Measurements from ENCODE around the gene PLPP3.

PLPP3 gene

DNA sequence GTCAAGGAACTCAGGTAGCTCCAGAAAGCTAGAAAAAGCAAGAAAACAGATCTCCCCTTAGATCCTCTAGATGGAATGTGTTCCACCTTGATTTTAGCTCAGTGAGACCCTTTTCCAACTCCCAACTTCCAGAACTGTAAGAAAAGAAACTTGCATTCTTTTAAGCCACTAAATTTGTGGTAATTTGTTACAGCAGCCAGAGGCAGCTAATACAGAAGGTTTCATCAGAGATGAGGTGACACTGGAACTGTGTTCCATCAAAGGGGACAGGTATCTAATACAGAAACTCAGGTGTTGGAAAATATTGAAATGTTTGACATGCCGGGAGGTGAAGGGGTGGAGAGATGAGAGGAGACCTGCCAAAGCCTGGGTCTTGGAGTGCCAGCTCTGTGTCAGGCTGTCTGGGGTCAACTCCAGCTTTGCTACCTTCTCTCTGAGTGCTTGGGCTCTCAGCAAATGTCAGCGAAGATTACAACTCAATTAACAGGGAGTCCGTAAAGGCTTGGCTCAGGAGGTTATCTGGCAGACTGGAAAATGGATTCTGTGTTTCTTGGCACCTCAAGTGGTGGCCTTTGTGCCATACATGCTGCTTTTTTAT is 71.3 kb downstream of the PLPP3 start:
- Histone ChIP-seq H3K27me3 (ENCODE audit: insufficient read depth, low read length) (no peaks in the 10 kb centered on the region), H3K4me3 (ENCODE audit: low read length) (no peak overlapping the region), H3K9me3 (ENCODE audit: low read length) (no peaks in the 10 kb centered on the region), H3K4me1 (ENCODE audit: insufficient read depth, low read length) (peaks cover 32% of the 10 kb centered on the region), H2AFZ (ENCODE audit: low read depth, low read length) (no peak overlapping the region), H3K36me3 (ENCODE audit: insufficient read depth, low read length) (peaks cover 92% of the 10 kb centered on the region)

- Histone ChIP-seq H3K9me3 (ENCODE audit: low read length) (no peaks in the 10 kb centered on the region), H3K4me1 (ENCODE audit: insufficient read depth, low read length) (peaks cover 32% of the 10 kb centered on the region), H3K27me3 (ENCODE audit: insufficient read depth, low read length) (no peaks in the 10 kb centered on the region), H3K4me3 (ENCODE audit: low read length) (no peak overlapping the region), H2AFZ (ENCODE audit: low read depth, low read length) (no peak overlapping the region), H3K36me3 (ENCODE audit: insufficient read depth, low read length) (peaks cover 94% of the 10 kb centered on the region)
These were observed 72.3 kb downstream of the PLPP3 start for GRCh38 chr1:56506951-56507491.

- Histone ChIP-seq H3K4me3 (ENCODE audit: low read length) (no peak overlapping the region), H3K36me3 (ENCODE audit: insufficient read depth, low read length) (peaks cover 94% of the 10 kb centered on the region), H2AFZ (ENCODE audit: low read depth, low read length) (no peak overlapping the region), H3K27me3 (ENCODE audit: insufficient read depth, low read length) (no peaks in the 10 kb centered on the region), H3K9me3 (ENCODE audit: low read length) (no peaks in the 10 kb centered on the region), H3K4me1 (ENCODE audit: insufficient read depth, low read length) (peaks cover 23% of the 10 kb centered on the region)
These were observed 73.3 kb downstream of the PLPP3 start for GRCh38 chr1:56505792-56506743.

- Histone ChIP-seq H3K4me1 (ENCODE audit: insufficient read depth, low read length) (peaks cover 9% of the 10 kb centered on the region), H3K36me3 (ENCODE audit: insufficient read depth, low read length) (peaks cover 84% of the 10 kb centered on the region), H3K4me3 (ENCODE audit: low read length) (no peak overlapping the region), H3K27me3 (ENCODE audit: insufficient read depth, low read length) (no peaks in the 10 kb centered on the region), H2AFZ (ENCODE audit: low read depth, low read length) (no peak overlapping the region), H3K9me3 (ENCODE audit: low read length) (no peaks in the 10 kb centered on the region)
These were observed 76.6 kb downstream of the PLPP3 start for GRCh38 chr1:56502700-56503245.

GRCh38 chr1:56501888-56502287 is 77.5 kb downstream of the PLPP3 start:
- Histone ChIP-seq H3K36me3 (ENCODE audit: insufficient read depth, low read length) (peaks cover 84% of the 10 kb centered on the region), H3K4me1 (ENCODE audit: insufficient read depth, low read length) (peaks cover 9% of the 10 kb centered on the region), H3K9me3 (ENCODE audit: low read length) (no peaks in the 10 kb centered on the region), H2AFZ (ENCODE audit: low read depth, low read length) (no peak overlapping the region), H3K27me3 (ENCODE audit: insufficient read depth, low read length) (no peaks in the 10 kb centered on the region), H3K4me3 (ENCODE audit: low read length) (no peak overlapping the region)

- peaks cover 85% of the 10 kb centered on the region for H3K36me3 ChIP-seq (ENCODE audit: insufficient read depth, low read length)
- H2AFZ ChIP-seq (ENCODE audit: low read depth, low read length), result no peak overlapping the region
- H3K4me3 ChIP-seq (ENCODE audit: low read length), result no peak overlapping the region
- H3K4me1 ChIP-seq (ENCODE audit: insufficient read depth, low read length), result peaks cover 4% of the 10 kb centered on the region
- H3K27me3 ChIP-seq (ENCODE audit: insufficient read depth, low read length), result no peaks in the 10 kb centered on the region
- H3K9me3 ChIP-seq (ENCODE audit: low read length), result no peaks in the 10 kb centered on the region
These were observed 77.9 kb downstream of the PLPP3 start for GRCh38 chr1:56501426-56501825.

DNA sequence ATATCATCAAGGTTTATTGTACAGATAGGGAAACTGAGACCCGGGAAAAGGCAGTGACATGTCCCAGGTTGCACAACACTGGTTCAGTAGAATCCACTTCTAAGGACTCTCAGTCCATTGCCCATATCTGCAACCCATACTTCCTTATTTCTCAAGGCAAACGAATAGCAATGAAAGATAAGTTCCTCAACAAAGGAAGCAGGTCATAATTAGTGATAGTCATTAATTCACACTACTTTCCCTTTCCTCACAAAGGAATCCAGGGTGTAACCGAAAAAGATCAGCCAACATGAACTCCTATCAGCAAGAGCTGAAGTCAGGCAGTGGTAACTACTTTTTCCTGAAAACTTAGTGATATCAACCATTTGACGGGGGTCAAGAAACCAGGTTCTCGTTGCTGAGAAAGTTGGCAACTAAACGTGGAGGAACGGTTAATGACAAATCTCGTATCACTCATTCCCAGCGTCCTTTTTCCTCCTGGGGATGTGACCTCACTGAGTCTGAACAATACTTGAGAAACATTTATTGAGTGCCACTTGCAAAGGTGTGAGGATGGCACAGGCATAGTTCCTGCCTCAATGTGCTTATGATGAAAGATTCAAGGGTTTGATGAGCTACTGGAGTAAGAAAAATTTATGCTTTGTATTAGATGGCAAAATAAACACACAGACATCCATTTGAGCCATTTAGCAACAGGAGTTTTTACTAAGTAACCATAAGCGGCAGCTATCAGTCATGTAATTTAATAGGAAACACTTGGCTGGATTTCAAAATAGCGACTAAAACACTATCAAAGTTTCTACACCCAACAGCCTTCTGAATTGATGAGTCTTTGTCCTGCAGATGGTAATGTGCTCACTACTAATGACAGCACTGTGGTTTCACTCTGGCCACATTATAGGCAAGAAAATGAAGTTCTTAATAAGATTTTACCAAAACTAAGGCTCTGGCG is 82.3 kb downstream of the PLPP3 start:
- no peaks in the 10 kb centered on the region for H3K9me3 ChIP-seq (ENCODE audit: low read length)
- no peaks in the 10 kb centered on the region for H3K4me1 ChIP-seq (ENCODE audit: insufficient read depth, low read length)
- H2AFZ ChIP-seq (ENCODE audit: low read depth, low read length), result no peak overlapping the region
- no peaks in the 10 kb centered on the region for H3K27me3 ChIP-seq (ENCODE audit: insufficient read depth, low read length)
- H3K36me3 ChIP-seq (ENCODE audit: insufficient read depth, low read length), result peaks cover 68% of the 10 kb centered on the region
- H3K4me3 ChIP-seq (ENCODE audit: low read length), result no peak overlapping the region

GRCh38 chr1:56496158-56496557 is 83.2 kb downstream of the PLPP3 start:
- H3K9me3 ChIP-seq (ENCODE audit: low read length), result no peaks in the 10 kb centered on the region
- no peaks in the 10 kb centered on the region for H3K4me1 ChIP-seq (ENCODE audit: insufficient read depth, low read length)
- no peak overlapping the region for H2AFZ ChIP-seq (ENCODE audit: low read depth, low read length)
- H3K4me3 ChIP-seq (ENCODE audit: low read length), result no peak overlapping the region
- peaks cover 61% of the 10 kb centered on the region for H3K36me3 ChIP-seq (ENCODE audit: insufficient read depth, low read length)
- no peaks in the 10 kb centered on the region for H3K27me3 ChIP-seq (ENCODE audit: insufficient read depth, low read length)

GRCh38 chr1:56495538-56495937 is 83.8 kb downstream of the PLPP3 start:
- Histone ChIP-seq H3K36me3 (ENCODE audit: insufficient read depth, low read length) (peaks cover 55% of the 10 kb centered on the region), H3K4me3 (ENCODE audit: low read length) (no peak overlapping the region), H2AFZ (ENCODE audit: low read depth, low read length) (no peak overlapping the region), H3K27me3 (ENCODE audit: insufficient read depth, low read length) (no peaks in the 10 kb centered on the region), H3K9me3 (ENCODE audit: low read length) (no peaks in the 10 kb centered on the region), H3K4me1 (ENCODE audit: insufficient read depth, low read length) (no peaks in the 10 kb centered on the region)

GRCh38 chr1:56494306-56494705 is 85.1 kb downstream of the PLPP3 start:
- peaks cover 44% of the 10 kb centered on the region for H3K36me3 ChIP-seq (ENCODE audit: insufficient read depth, low read length)
- no peaks in the 10 kb centered on the region for H3K4me1 ChIP-seq (ENCODE audit: insufficient read depth, low read length)
- H3K27me3 ChIP-seq (ENCODE audit: insufficient read depth, low read length), result no peaks in the 10 kb centered on the region
- H3K9me3 ChIP-seq (ENCODE audit: low read length), result no peaks in the 10 kb centered on the region
- H2AFZ ChIP-seq (ENCODE audit: low read depth, low read length), result no peak overlapping the region
- no peak overlapping the region for H3K4me3 ChIP-seq (ENCODE audit: low read length)

DNA sequence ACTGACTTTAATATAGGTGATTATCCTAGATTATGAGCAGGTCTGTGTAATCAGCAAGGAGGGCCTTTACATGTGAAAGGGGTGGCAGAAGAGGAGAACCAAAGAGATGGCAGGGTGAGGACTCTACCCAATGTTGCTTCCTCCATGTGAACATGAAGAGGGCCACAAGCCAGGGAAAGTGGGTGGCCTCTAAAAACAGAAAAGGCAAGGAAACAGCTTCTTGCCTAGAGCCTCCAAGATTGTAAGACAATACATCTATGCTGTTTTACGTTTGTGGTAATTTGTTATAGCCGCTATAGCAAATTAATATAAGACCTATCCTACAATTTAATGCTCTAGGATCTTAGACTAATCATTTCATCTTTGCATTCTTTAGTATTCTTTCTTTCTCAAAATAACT is 85.5 kb downstream of the PLPP3 start:
- Histone ChIP-seq H3K36me3 (ENCODE audit: insufficient read depth, low read length) (peaks cover 41% of the 10 kb centered on the region), H3K27me3 (ENCODE audit: insufficient read depth, low read length) (no peaks in the 10 kb centered on the region), H3K4me3 (ENCODE audit: low read length) (no peak overlapping the region), H3K9me3 (ENCODE audit: low read length) (no peaks in the 10 kb centered on the region), H3K4me1 (ENCODE audit: insufficient read depth, low read length) (no peaks in the 10 kb centered on the region), H2AFZ (ENCODE audit: low read depth, low read length) (no peak overlapping the region)

- Histone ChIP-seq H3K4me1 (ENCODE audit: insufficient read depth, low read length) (no peaks in the 10 kb centered on the region), H3K9me3 (ENCODE audit: low read length) (no peaks in the 10 kb centered on the region), H3K27me3 (ENCODE audit: insufficient read depth, low read length) (no peaks in the 10 kb centered on the region), H3K4me3 (ENCODE audit: low read length) (no peak overlapping the region), H3K36me3 (ENCODE audit: insufficient read depth, low read length) (peaks cover 27% of the 10 kb centered on the region), H2AFZ (ENCODE audit: low read depth, low read length) (no peak overlapping the region)
These were observed 87.9 kb downstream of the PLPP3 start for GRCh38 chr1:56491441-56491840.

All from neuron (in vitro differentiated cells).